Measurements from ENCODE around the gene SDK1. TPM values are rescaled to one million over a fixed set of nuclear protein-coding genes. Genes with fewer than 3 reads are reported as not detected.

Gene SDK1
- total and polyA plus RNA-seq, 2 of the 8 experiments (the other 6 are each of a cell fraction or from before 2014, with no cell fraction given) = 3.3 to 7.2 TPM

DNA sequence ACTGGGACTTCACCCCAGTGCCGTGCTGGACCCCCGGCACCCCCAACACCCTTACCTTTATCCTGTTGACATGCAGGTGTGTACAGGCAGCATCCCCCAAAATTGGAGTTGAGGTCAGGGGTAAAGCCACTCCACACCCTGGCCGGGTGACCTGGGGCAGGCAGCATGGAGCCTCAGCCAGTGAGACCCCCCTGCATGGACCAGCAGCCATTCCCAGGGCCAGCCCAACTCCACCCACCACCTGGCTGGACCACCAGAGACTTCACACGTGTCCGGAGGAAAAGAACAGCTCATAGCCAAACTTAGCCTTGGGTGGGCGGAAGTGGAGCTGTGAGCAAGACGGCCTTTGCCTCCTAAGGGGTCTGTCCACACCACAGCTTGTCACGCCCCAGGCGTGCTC lies 968.0 kb downstream of the SDK1 start:
- H3K79me1 ChIP-seq (ENCODE audit: low read depth, low read length) = no peaks in the 10 kb centered on the region
- H3K4me1 ChIP-seq (replicated peaks in 1 of 4; ENCODE audit: control insufficient read depth in 3 of 4, insufficient read depth in 4 of 4, low read length in 3 of 4) = no peaks in the 10 kb centered on the region; a peak in 5 of 7 replicates
- FAIRE-seq = no peak
- H2BK15ac ChIP-seq (ENCODE audit: low read length) = no peak overlapping the region
- H3K36me3 ChIP-seq (ENCODE audit: control insufficient read depth in 2 of 4, insufficient read depth in 4 of 4, low read length in 3 of 4) = no peaks in the 10 kb centered on the region
- no peak overlapping the region for H2BK120ac ChIP-seq (replicated peaks; ENCODE audit: low read depth, low read length)
- no peak overlapping the region for H3K56ac ChIP-seq (replicated peaks; ENCODE audit: insufficient read length, low read depth, low read length)
- WGBS, 2 experiments (ENCODE audit: extremely low coverage in 1 of 2, insufficient coverage in 1 of 2, insufficient read length in 1 of 2, insufficient replicate concordance in 2 of 2, low coverage in 1 of 2, low lambda C conversion rate in 2 of 2, missing lambda C conversion rate in 1 of 2) = 81% methylated on average over 7 of the region's 9 CpGs; no CpG with 5 or more reads in 1 of the 2 experiments
- no peak overlapping the region for H2BK12ac ChIP-seq (ENCODE audit: low read depth, low read length)
- no peak overlapping the region for H4K91ac ChIP-seq (replicated peaks; ENCODE audit: insufficient read length, low read length)
- H2BK5ac ChIP-seq (ENCODE audit: low read depth, low read length) = no peak overlapping the region
- no peak overlapping the region for H3K27ac ChIP-seq (ENCODE audit: low read depth, low read length)
- TF ChIP-seq KDM5A (IDR thresholded peaks at IDR 0.05; ENCODE audit: low read length) (no peak), POLR2A (IDR thresholded peaks at IDR 0.05; ENCODE audit: control extremely low read depth in 1 of 2, low read depth in 2 of 2, low read length in 2 of 2) (no peak), NANOG (IDR thresholded peaks at IDR 0.05; ENCODE audit: insufficient read depth, low read depth, low read length, poor library complexity, severe bottlenecking) (no peak), KDM1A (IDR thresholded peaks at IDR 0.05; ENCODE audit: borderline replicate concordance, low read length) (no peak), FOSL1 (IDR thresholded peaks at IDR 0.05; ENCODE audit: insufficient read depth, low read depth, low read length) (no peak), GABPA (IDR thresholded peaks at IDR 0.05; ENCODE audit: borderline replicate concordance, insufficient read depth, low read length) (no peak), SRF (IDR thresholded peaks at IDR 0.05; ENCODE audit: low read depth, low read length) (no peak), RXRA (IDR thresholded peaks at IDR 0.05; ENCODE audit: insufficient read depth, low read depth, low read length) (no peak), TEAD4 (IDR thresholded peaks at IDR 0.05; ENCODE audit: low read depth, low read length) (no peak), SIX5 (IDR thresholded peaks at IDR 0.05; ENCODE audit: low read depth, low read length) (no peak), CBX5 (IDR thresholded peaks at IDR 0.05; ENCODE audit: low read depth, low read length) (no peak), TAF1 (IDR thresholded peaks at IDR 0.05; ENCODE audit: low read depth, low read length) (no peak)
- no peak for DNase-seq (ENCODE audit: low read depth in 1 of 2, low spot score in 2 of 2)
- no peaks in the 10 kb centered on the region for H3K23me2 ChIP-seq (ENCODE audit: low read depth, low read length)
- no peak overlapping the region for H3K4me2 ChIP-seq (ENCODE audit: insufficient read depth in 1 of 2, low read depth in 2 of 2, low read length in 2 of 2)
- no peak overlapping the region; the same call in 1 of the 2 replicates for H4K8ac ChIP-seq (ENCODE audit: extremely low read depth, insufficient read depth, low read length)
- no peaks in the 10 kb centered on the region for H4K20me1 ChIP-seq (replicated peaks in 1 of 2; ENCODE audit: control insufficient read depth in 1 of 2, insufficient read depth in 2 of 2, low read length in 2 of 2)
- H2AK5ac ChIP-seq (ENCODE audit: low read depth, low read length) = no peak overlapping the region
- H2BK20ac ChIP-seq (ENCODE audit: low read length) = no peak overlapping the region
- ChIA-PET CTCF (ENCODE audit: partially characterized antibody) (interaction anchor here (1.1 to 1.7 kb wide), 4 partner anchors 25 to 237 kb away, joined by 3 to 5 read pairs (median 3); no protein-coding TSS in a partner anchor), POLR2A (ENCODE audit: partially characterized antibody) (no interaction called here)
- H4K5ac ChIP-seq (ENCODE audit: insufficient read length, low read depth, low read length) = no peak overlapping the region
- no peak overlapping the region for H3K18ac ChIP-seq (ENCODE audit: extremely low read depth, low read length)
- H3K27me3 ChIP-seq (replicated peaks in 1 of 4; ENCODE audit: control insufficient read depth in 3 of 4, extremely low read depth in 1 of 4, insufficient read depth in 3 of 4, low read length in 3 of 4) = no peaks in the 10 kb centered on the region
- H3K14ac ChIP-seq (ENCODE audit: insufficient read length) = no peak overlapping the region
- peaks cover 4 to 5% of the 10 kb centered on the region in 2 experiments; a peak in 3 of 4 replicates for H3K9me3 ChIP-seq (ENCODE audit: insufficient read depth in 2 of 2, low read depth in 1 of 2, low read length in 1 of 2)
- H3K4ac ChIP-seq (replicated peaks; ENCODE audit: insufficient read length, low read depth, low read length) = no peak overlapping the region
- H3K4me3 ChIP-seq (ENCODE audit: extremely low read depth in 1 of 4, insufficient read depth in 2 of 4, low read depth in 3 of 4, low read length in 4 of 4) = no peak overlapping the region; a peak in 1 of 8 replicates
- H3K23ac ChIP-seq (ENCODE audit: insufficient read length) = no peak overlapping the region
- no peak overlapping the region for H3K9ac ChIP-seq (replicated peaks in 1 of 4; ENCODE audit: extremely low read depth in 1 of 4, low read depth in 3 of 4, low read length in 3 of 4)
- no peak overlapping the region for H2AFZ ChIP-seq (ENCODE audit: low read length)
- H3K79me2 ChIP-seq (ENCODE audit: control insufficient read depth in 1 of 2, insufficient read depth in 2 of 2, low read length in 2 of 2) = no peaks in the 10 kb centered on the region
